Measurements from ENCODE around the gene ALPI. TPM values are rescaled to one million over a fixed set of nuclear protein-coding genes. Genes with fewer than 3 reads are reported as not detected.
A peak's percentile ranks its signal among the peaks of the same experiment; 100 is the strongest.

Gene ALPI
- total RNA-seq, 2 donors from 2014 or later = not detected

DNA sequence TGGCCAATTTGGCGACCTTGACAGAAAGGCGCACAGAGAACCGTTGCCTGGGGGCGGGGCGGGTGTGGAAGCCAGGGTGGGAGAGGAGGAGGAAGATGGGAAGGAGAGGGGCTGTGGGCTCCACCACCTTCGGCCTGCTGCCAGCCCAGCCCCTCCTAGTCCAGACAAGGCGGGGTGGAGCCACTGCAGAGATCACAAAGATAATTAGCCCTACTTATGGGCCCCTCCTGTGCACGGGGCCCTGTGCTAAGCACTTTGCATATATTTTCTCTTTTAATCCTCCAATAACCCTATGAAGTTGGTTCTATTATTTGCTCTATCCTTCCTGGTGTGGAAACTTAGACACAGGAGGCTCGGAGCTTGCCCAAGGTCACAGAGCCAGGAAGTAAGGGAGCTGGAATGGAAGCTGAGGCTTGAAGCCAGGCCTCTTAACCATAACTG, 45.4 kb downstream of the ALPI start:
- peaks cover 3% of the 10 kb centered on the region for H3K4me1 ChIP-seq (ENCODE audit: control insufficient read depth, insufficient read depth, low read length)
- 87 to 94% methylated on average over 7 to 9 of the region's 9 CpGs for WGBS, 2 experiments (ENCODE audit: insufficient coverage in 1 of 2, insufficient read length in 1 of 2)
- H3K9me3 ChIP-seq (ENCODE audit: control insufficient read depth, low read length) = no peaks in the 10 kb centered on the region
- no peak overlapping the region for H3K27ac ChIP-seq (ENCODE audit: low read depth, low read length)
- TF ChIP-seq, protein P1, sequence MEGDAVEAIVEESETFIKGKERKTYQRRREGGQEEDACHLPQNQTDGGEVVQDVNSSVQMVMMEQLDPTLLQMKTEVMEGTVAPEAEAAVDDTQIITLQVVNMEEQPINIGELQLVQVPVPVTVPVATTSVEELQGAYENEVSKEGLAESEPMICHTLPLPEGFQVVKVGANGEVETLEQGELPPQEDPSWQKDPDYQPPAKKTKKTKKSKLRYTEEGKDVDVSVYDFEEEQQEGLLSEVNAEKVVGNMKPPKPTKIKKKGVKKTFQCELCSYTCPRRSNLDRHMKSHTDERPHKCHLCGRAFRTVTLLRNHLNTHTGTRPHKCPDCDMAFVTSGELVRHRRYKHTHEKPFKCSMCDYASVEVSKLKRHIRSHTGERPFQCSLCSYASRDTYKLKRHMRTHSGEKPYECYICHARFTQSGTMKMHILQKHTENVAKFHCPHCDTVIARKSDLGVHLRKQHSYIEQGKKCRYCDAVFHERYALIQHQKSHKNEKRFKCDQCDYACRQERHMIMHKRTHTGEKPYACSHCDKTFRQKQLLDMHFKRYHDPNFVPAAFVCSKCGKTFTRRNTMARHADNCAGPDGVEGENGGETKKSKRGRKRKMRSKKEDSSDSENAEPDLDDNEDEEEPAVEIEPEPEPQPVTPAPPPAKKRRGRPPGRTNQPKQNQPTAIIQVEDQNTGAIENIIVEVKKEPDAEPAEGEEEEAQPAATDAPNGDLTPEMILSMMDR (conservative IDR thresholded peaks at IDR 0.05) = no peak
- Mint-ChIP-seq H3K36me3 (ENCODE audit: low read depth) (no peaks in the 10 kb centered on the region), H3K27me3 (ENCODE audit: insufficient read depth) (peaks cover 56% of the 10 kb centered on the region), H3K4me3 (no peak overlapping the region), H3K4me1 (peaks cover 4% of the 10 kb centered on the region), H3K9me3 (no peaks in the 10 kb centered on the region), H3K27ac (no peak overlapping the region)
- no peak overlapping the region for H3K4me3 ChIP-seq (ENCODE audit: low read length)
- H3K36me3 ChIP-seq (ENCODE audit: control insufficient read depth, insufficient read depth, low read length) = no peaks in the 10 kb centered on the region
- H3K27me3 ChIP-seq (ENCODE audit: control insufficient read depth, insufficient read depth, low read length, poor library complexity, severe bottlenecking) = peaks cover 49% of the 10 kb centered on the region
- DNase-seq = no peak
- no peak overlapping the region for H3K9ac ChIP-seq (ENCODE audit: extremely low read depth, low read length, poor library complexity, severe bottlenecking)

DNA sequence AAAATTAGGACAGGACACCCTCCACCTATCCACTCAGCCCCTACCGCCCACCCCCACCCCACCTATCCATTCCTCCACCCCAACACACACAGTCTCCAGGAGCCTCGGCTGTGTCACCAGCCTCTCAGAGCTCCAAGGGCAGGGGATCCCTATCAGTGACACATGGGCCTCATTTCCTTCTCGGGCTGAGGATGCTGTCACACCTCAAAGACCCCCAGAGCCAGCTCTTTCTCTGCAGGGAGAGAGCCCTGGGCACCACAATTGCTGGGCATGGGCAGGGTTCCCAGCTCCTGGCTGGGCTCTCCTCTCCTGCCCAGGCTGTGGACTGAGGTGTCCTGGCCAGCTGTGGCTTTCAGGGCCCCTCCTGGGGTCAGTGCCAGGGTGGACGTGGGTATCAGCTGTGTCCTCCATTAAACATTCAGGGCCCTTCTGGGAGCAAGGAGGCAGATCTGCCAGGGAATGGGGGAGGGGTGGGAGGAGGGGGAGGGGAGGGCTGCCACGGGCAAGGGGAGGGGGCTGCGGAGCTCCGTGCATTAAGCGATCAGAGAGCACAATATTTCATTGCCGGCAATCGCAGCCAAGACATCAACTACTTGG, 45.9 kb downstream of the ALPI start:
- Histone ChIP-seq H3K36me3 (ENCODE audit: control insufficient read depth, insufficient read depth, low read length) (no peaks in the 10 kb centered on the region), H3K4me3 (ENCODE audit: low read length) (no peak overlapping the region), H3K9ac (ENCODE audit: extremely low read depth, low read length, poor library complexity, severe bottlenecking) (no peak overlapping the region), H3K4me1 (ENCODE audit: control insufficient read depth, insufficient read depth, low read length) (peaks cover 3% of the 10 kb centered on the region), H3K27me3 (ENCODE audit: control insufficient read depth, insufficient read depth, low read length, poor library complexity, severe bottlenecking) (peaks cover 55% of the 10 kb centered on the region), H3K9me3 (ENCODE audit: control insufficient read depth, low read length) (no peaks in the 10 kb centered on the region), H3K27ac (ENCODE audit: low read depth, low read length) (no peak overlapping the region)
- H3K27ac Mint-ChIP-seq = no peak overlapping the region
- 30 to 38% methylated on average over 4 to 10 of the region's 10 CpGs for WGBS, 2 experiments (ENCODE audit: insufficient coverage in 1 of 2, insufficient read length in 1 of 2)
- H3K36me3 Mint-ChIP-seq (ENCODE audit: low read depth) = no peaks in the 10 kb centered on the region
- TF ChIP-seq, protein P1 (conservative IDR thresholded peaks at IDR 0.05) = no peak
- peaks cover 61% of the 10 kb centered on the region for H3K27me3 Mint-ChIP-seq (ENCODE audit: insufficient read depth)
- DNase-seq = no peak
- H3K4me3 Mint-ChIP-seq = peak overlapping the region; percentile 55
- H3K4me1 Mint-ChIP-seq = peaks cover 4% of the 10 kb centered on the region
- H3K9me3 Mint-ChIP-seq = no peaks in the 10 kb centered on the region

DNA sequence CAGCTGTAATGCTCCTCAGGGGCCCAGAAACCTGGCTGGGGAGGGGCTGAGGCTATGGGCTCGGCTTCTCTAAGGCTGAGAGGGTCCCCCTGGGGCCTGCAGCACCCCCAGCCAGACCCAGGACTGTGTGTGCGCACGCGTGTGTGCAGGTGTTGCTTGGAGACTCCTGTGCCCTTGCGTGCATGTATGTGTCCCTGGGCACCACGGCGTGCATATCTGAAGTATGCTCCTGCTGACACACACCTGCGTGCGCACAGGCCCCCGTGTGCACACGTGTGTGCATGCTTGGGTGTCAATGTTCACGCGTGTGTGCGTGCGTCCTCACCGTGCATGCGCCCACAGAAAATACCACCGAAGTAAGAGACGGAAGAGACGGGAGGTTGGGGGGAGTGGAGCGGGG, 46.6 kb downstream of the ALPI start:
- TF ChIP-seq, protein P1 (conservative IDR thresholded peaks at IDR 0.05) = no peak
- H3K36me3 Mint-ChIP-seq (ENCODE audit: low read depth) = no peaks in the 10 kb centered on the region
- Histone ChIP-seq H3K4me1 (ENCODE audit: control insufficient read depth, insufficient read depth, low read length) (peaks cover 3% of the 10 kb centered on the region), H3K9me3 (ENCODE audit: control insufficient read depth, low read length) (no peaks in the 10 kb centered on the region), H3K27ac (ENCODE audit: low read depth, low read length) (no peak overlapping the region), H3K36me3 (ENCODE audit: control insufficient read depth, insufficient read depth, low read length) (no peaks in the 10 kb centered on the region), H3K27me3 (ENCODE audit: control insufficient read depth, insufficient read depth, low read length, poor library complexity, severe bottlenecking) (peaks cover 61% of the 10 kb centered on the region), H3K4me3 (ENCODE audit: low read length) (no peak overlapping the region), H3K9ac (ENCODE audit: extremely low read depth, low read length, poor library complexity, severe bottlenecking) (no peak overlapping the region)
- H3K27me3 Mint-ChIP-seq (ENCODE audit: insufficient read depth) = peaks cover 64% of the 10 kb centered on the region
- no peaks in the 10 kb centered on the region for H3K9me3 Mint-ChIP-seq
- H3K27ac Mint-ChIP-seq = no peak overlapping the region
- WGBS, 2 experiments (ENCODE audit: insufficient coverage in 1 of 2, insufficient read length in 1 of 2) = 0 to 11% methylated on average over 2 to 18 of the region's 21 CpGs
- no peak for DNase-seq
- H3K4me3 Mint-ChIP-seq = peak overlapping the region; percentile 55
- H3K4me1 Mint-ChIP-seq = peaks cover 4% of the 10 kb centered on the region
